TTC549 (cell line): ENCODE results near the gene SHE.

Experiments
- FAIRE-seq: peaks from 2 replicates; lab custom pipeline; 2012; peaks lifted over from hg19 to GRCh38; lab: Jason Lieb, UNC

Gene SHE

GRCh38 chr1:154443274-154444013 is 58.8 kb downstream of the SHE start:
- no peak for FAIRE-seq

GRCh38 chr1:154442006-154442740 is 60.0 kb downstream of the SHE start:
- no peak for FAIRE-seq

GRCh38 chr1:154441241-154441888 is 60.8 kb downstream of the SHE start:
- no peak for FAIRE-seq

- FAIRE-seq, result no peak
These were observed 62.0 kb downstream of the SHE start for GRCh38 chr1:154440036-154440804.

GRCh38 chr1:154436433-154436832 is 65.8 kb downstream of the SHE start:
- no peak for FAIRE-seq

GRCh38 chr1:154435599-154436200 is 66.5 kb downstream of the SHE start:
- no peak for FAIRE-seq

GRCh38 chr1:154434346-154435085 is 67.7 kb downstream of the SHE start:
- no peak for FAIRE-seq

- no peak for FAIRE-seq
These were observed 68.9 kb downstream of the SHE start for GRCh38 chr1:154433161-154433764.

GRCh38 chr1:154431586-154432373 is 70.4 kb downstream of the SHE start:
- no peak for FAIRE-seq

GRCh38 chr1:154430903-154431302 is 71.3 kb downstream of the SHE start:
- no peak for FAIRE-seq

GRCh38 chr1:154429841-154430611 is 72.2 kb downstream of the SHE start:
- FAIRE-seq, result no peak
